Epithelial cell of prostate (primary cell): Measurements from ENCODE around the gene COX6B1.
"Not testable (repeated sequence)": the region's sequence is repeated elsewhere in the genome, so short reads cannot be mapped to it uniquely, and the experiment has no call there.

Experiments
- DNase-seq: peaks from one replicate; pipeline ENCODE4 v3.0.0-alpha.2; 2011; ENCODE audit warnings: low read depth, low spot score
- H3K27ac ChIP-seq: fragments of 450-650 bp; 2 replicates; pipeline ENCODE4 v1.5.1; 2017; ENCODE audit warnings: mild to moderate bottlenecking

COX6B1 gene

GRCh38 chr19:35629332-35629633 lies 18.8 kb upstream of the COX6B1 start:
- peak overlapping the region; percentile 83 for H3K27ac ChIP-seq
- DNase-seq = no peak

- H3K27ac ChIP-seq = no peak overlapping the region
- no peak for DNase-seq
Observed at GRCh38 chr19:35633727-35634440, 14.2 kb upstream of the COX6B1 start.

GRCh38 chr19:35636651-35637050 lies 11.5 kb upstream of the COX6B1 start:
- H3K27ac ChIP-seq = no peak overlapping the region
- no peak for DNase-seq

- DNase-seq = no peak
- no peak overlapping the region for H3K27ac ChIP-seq
Observed at GRCh38 chr19:35637165-35637564, 11.0 kb upstream of the COX6B1 start.

DNA sequence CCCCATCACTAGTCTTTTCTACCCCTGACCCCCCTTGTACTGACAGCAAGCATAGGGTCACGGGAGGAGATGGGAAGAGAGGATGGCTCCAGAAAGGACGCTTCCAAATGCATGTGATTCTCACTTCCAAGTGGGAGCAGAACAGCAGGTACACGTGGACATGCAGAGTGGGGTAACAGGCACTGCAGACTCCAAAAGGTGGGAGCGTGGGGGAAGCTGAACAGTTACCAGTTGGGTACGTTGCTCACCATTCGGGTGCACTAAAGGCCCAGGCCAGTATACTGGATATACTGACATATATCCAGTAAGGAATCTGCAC lies 8.8 kb upstream of the COX6B1 start:
- no peak overlapping the region for H3K27ac ChIP-seq
- no peak for DNase-seq

DNA sequence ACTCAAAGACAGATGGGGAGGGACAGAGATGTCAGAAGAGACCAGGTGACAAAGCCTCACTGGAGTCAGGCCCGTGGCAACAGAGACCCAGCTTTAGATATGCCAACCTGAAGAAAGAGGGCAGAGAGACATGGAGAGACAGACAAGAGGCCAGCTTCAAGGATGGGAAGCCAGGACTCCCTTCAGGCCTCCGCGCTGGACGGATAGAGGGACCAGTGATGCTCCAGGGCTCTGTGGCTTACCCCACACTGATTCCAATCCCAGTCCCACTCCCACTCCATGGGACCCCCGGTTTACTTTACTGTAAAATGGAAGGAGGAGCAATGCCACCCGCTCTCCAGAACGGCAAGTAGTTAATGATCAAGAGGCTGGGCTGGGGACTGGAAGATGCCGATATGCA lies 8.3 kb upstream of the COX6B1 start:
- H3K27ac ChIP-seq = no peak overlapping the region
- DNase-seq = no peak

DNA sequence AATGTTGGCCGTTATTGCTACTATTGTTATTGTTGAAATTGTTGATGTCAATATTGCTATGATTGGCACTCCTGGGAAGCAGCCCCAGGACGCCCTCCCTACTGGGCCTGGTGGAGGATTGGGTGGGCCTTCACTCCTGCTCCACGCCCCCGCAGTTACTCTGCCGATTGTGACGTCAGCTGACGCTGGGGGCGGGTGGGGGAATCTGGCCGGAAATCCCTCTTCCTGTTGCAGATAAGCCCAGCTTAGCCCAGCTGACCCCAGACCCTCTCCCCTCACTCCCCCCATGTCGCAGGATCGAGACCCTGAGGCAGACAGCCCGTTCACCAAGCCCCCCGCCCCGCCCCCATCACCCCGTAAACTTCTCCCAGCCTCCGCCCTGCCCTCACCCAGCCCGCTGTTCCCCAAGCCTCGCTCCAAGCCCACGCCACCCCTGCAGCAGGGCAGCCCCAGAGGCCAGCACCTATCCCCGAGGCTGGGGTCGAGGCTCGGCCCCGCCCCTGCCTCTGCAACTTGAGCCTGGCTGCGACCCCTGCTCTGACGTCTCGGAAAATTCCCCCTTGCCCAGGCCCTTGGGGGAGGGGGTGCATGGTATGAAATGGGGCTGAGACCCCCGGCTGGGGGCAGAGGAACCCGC lies 6.5 kb upstream of the COX6B1 start, which contains the start of gene ETV2:
TSS of gene ETV2 (plus strand) at position 231 of the 637 bp plus-strand sequence. CDS start 716 bp downstream, outside the sequence.
- H3K27ac ChIP-seq = no peak within 1 kb of the TSS
- no peak for DNase-seq

- no peak for DNase-seq
Observed at GRCh38 chr19:35642312-35642711, 5.8 kb upstream of the COX6B1 start.

DNA sequence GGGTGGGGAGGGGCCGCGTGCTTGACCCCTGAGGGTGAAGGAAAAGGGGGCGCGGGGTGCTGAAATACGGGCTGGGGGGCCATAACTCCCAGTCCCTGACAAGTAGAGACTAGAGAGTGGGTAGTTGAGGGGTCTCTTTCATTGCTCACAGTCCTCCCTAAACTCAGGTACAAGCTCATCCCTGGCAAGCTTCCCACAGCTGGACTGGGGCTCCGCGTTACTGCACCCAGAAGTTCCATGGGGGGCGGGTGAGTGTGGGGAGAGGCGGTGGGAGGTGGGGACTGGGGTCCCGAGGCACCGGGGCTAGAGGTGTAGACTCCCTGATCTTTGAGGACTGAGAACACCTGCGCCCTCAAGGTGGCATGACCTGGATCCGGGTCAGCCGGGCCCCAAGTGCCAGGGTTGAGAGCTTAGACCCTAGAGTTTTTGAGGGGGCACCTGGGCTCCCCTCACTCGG lies 5.3 kb upstream of the COX6B1 start:
- H3K27ac ChIP-seq = peak overlapping the region; percentile 69
- DNase-seq = no peak

More at GRCh38 chr19:35642312-35642711, 5.8 kb upstream of the COX6B1 start:
- H3K27ac ChIP-seq = no peak overlapping the region

DNA sequence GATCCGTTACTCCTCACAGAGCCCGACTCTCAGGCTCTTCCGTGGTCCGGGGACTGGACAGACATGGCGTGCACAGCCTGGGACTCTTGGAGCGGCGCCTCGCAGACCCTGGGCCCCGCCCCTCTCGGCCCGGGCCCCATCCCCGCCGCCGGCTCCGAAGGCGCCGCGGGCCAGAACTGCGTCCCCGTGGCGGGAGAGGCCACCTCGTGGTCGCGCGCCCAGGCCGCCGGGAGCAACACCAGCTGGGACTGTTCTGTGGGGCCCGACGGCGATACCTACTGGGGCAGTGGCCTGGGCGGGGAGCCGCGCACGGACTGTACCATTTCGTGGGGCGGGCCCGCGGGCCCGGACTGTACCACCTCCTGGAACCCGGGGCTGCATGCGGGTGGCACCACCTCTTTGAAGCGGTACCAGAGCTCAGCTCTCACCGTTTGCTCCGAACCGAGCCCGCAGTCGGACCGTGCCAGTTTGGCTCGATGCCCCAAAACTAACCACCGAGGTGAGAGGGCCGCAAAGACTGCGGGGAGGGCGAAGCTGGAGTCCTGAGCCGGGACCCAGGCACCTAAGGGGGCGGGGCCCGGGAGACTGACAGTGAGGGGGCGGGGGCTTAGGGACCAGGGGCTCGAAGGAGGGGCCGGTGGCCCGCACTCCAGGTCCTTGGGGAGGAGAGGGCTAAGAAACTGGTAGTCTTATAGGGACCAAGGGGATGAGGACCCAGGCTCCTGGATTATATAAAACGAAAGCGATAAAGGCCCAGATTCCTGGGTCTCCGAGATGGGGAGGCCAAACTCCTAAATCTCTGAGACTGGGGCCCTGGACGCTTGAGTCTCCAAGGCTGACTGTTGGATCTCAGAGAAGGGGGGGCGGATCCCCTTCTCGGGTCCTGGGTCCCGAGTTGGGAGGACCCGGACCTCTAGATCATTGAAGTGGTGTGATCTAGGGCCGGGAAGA lies 4.6 kb upstream of the COX6B1 start:
- H3K27ac ChIP-seq = peak overlapping the region; percentile 69
- no peak for DNase-seq

- peak; percentile 80 for DNase-seq
- peak overlapping the region; percentile 69 for H3K27ac ChIP-seq
Observed at GRCh38 chr19:35644206-35644986, 3.7 kb upstream of the COX6B1 start.

- no peak for DNase-seq
- H3K27ac ChIP-seq = peak overlapping the region; percentile 69
Observed at GRCh38 chr19:35644987-35645679, 3.0 kb upstream of the COX6B1 start.

DNA sequence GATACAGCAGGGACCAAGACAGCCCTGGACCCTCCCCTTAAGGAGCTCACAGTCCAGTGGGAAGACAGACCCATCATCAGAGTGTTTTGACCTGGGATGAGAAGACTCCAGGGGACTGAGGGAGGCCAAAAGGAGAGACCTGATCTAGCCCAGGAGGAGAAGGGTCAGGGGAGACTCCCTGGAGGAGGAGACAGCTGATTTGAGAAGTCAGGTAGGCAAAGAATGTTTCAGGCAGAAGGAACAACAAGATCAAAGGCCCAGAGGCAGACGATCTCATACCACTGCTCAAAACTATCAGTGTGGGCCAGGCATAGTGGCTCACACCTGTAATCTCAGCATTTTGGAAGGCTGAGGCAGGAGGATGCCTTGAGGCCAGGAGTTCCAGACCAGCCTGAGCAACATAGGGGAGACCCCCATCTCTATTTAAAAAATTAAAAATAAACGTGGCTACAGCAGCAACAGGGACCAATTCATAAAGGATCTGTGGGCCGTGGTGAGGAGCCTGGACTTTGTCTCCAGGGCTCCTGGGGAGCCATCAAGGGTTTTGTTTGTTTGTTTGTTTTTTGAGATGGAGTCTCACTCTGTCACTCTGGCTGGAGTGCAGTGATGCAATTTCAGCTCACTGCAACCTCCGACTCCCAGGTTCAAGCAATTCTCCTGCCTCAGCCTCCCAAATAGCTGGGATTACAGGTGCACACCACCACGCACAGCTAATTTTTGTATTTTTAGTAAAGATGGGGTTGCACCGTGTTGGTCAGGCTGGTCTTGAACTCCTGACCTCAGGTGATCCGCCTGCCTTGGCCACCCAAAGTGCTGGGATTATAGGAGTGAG lies 2.2 kb upstream of the COX6B1 start:
- no peak for DNase-seq
- no peak overlapping the region for H3K27ac ChIP-seq

DNA sequence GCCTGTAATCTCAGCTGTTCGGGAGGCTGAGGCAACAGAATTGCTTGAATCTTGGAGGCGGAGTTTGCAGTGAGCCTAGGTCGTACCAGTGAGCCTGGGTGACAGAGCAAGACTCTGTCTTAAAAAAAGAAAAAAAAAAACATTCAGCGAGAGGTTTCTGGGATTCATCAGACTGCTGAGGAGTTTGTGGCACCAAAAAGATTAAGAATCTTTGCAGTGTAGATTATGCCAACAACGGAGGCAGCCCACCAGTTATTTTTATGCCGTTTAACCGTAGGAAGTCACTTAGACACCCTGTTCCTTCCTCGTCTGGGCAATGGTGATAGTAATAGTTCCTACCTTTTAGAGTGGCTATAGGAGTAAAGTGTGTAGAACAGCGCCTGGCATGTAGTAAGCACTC lies 2.5 kb downstream of the COX6B1 start:
- no peak overlapping the region for H3K27ac ChIP-seq
- DNase-seq = no peak

DNA sequence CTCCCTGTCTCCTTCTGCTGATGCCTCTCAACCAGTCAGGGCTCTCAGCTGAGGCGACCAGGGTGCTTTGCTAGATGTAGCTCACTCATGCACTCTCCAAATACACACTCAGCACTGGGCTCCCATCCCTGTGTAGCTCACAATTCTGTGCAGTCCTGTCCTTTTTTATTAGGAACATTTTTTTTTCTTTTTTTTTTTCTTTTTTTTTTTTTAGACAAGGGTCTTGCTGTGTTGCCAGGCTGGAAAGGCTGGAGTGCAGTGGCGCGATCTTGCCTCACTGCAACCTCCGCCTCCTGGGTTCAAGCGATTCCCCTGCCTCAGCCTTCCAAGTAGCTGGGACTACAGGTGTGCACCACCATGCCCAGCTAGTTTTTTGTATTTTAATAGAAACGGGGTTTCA lies 6.7 kb downstream of the COX6B1 start:
- H3K27ac ChIP-seq, DNase-seq: not testable (repeated sequence)

- DNase-seq = no peak
Observed at GRCh38 chr19:35655600-35655999, 7.5 kb downstream of the COX6B1 start.

DNA sequence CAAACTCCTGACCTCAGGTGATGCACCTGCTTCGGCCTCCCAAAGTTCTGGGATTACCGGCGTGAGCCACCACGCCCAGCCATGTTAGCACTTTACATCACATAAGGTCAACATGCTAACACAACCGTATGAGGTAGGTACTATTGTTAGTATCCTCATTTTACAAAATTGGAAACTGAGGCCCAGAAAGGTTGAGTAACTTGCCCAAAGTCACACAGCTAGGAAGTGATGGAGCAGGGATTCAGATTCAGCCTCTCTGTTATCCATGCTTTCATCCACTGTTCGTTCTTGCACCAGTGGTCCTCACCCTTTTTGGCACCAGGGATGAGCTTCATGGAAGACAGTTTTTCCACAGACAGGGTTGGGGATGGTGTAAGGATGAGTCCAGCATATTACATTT lies 8.6 kb downstream of the COX6B1 start:
- no peak for DNase-seq
- no peak overlapping the region for H3K27ac ChIP-seq

More at GRCh38 chr19:35655600-35655999, 7.5 kb downstream of the COX6B1 start:
- H3K27ac ChIP-seq = no peak overlapping the region

DNA sequence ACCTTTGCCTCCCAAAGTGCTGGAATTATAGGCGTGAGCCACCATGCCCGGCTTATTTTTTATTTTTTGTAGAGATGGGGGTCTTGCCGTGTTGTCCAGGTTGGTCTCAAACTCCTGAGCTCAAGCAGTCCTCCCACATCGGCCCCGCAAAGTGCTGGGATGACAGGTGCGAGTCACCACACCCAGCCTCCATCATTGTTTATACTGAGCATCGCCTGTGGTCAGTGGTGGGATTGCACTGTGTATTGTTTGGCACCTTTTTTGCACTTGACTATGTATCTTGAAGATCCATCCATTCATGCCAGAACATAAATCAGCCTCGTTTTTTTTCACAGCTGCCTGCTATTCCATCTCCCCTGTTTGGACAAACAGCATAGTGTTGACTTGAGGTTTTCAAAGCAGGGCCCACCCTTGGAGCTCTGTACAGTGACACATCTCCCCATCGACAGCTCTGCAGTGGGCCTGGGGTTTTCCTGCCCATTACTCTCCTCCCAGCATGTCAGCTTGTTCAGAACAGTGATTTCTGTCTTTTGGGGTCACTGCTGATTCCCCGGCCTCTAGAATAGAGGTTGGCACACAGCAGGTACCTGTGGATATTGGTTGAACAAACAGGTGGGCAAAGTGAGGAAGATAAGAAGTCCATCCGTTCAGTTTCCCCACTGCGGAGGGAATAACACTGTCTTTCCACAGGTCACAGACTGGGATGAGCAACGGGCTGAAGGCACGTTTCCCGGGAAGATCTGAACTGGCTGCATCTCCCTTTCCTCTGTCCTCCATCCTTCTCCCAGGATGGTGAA lies 10.0 kb downstream of the COX6B1 start:
- H3K27ac ChIP-seq = no peak overlapping the region
- no peak for DNase-seq
